Measurements from ENCODE around the gene SMDT1. TPM values are rescaled to one million over a fixed set of nuclear protein-coding genes. Genes with fewer than 3 reads are reported as not detected.

Gene SMDT1, protein sequence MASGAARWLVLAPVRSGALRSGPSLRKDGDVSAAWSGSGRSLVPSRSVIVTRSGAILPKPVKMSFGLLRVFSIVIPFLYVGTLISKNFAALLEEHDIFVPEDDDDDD
- total RNA-seq, result 5.5 and 10.5 TPM in 2 replicates

DNA sequence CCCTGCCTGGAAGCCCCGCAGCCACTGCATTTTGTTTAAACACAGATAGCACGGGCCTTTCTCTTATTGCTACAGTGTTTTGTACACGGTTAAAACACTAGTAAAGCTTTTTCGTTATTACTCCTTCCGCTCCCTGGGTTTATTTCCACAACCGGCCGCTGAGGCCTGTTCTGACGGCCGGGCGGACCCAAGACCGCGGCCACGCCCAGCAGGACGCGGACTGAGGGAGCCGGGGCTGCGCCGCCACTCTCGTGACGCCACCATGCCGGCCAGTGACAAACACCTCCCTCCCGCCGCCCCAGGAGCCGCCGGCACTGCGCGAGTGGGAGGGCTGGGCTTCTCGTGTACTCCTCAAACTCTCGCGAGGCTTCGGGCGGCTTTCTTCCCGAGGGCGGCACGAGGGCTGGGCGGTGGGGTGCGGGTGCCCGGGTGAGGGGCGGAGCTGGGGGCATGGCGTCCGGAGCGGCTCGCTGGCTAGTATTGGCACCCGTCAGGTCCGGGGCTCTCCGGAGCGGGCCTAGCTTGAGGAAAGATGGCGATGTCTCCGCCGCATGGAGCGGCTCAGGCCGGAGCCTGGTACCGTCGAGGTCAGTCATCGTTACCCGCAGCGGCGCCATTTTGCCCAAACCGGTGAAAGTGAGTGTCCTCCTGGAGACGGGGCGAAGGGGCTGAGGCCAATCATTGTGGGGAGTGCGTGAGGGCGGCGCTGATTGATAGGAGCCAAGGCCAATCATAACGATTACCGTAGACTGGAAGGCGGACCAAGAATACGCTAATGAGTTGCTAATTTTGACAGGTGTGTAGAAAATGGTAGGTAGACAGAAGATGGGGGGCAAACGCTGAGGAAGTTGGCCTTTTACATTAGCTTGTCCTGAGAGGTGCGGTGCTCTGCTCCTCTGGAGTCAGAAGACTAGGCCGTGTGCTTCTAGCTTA is at the start of gene SMDT1:
Gene SMDT1, plus strand, starts transcription at position 382 of the 933 bp plus-strand sequence. Its CDS starts 69 bp downstream, at position 451.

DNA sequence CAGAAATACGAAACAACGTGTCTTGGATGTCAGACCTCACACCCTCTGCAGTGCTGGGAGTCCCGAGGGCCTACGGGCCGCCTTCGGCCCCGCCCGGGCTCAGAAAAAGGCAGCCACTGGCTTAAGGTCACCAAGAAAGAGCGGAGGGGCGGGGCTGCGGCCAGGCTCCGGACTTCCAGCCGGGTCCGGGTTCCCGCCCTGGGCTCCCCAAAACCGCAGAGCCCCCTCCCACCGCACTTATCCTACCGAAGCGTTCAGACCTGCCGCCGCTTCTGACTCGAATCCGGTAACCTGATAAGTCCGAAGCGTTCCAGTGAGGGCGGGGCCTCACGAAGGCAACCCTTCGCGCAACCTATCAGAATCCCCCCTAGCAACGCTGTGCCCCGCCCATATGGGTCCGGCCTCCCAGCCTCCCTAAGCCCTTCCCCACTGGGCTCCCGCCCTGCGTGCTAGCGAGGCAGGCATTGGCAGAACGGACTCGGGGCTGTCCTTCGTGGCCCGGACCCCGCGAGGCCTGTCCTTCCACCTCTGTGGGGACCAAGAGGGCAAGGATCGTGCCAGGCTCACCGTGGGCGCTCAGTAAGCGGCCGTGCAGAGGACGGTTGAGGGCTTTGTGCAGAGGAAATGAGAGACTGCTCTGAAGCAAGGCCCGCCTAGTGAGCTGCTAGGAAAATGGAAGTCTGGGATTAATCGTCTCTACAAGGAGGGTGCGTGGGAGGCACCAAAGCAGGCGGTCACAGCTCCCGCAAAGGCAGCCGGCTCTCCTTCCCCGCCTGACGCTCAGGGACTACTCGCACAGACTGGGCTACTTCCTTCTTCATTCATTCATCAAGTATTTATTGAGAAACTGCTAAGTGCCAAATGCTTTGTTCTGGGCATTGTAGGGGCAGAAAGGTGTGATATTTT is 8.7 kb upstream of the SMDT1 start, which contains the start of gene NAGA:
Gene NAGA, minus strand, starts transcription at position 296 of the 906 bp plus-strand sequence. CDS start 515 bp downstream, outside the sequence.

DNA sequence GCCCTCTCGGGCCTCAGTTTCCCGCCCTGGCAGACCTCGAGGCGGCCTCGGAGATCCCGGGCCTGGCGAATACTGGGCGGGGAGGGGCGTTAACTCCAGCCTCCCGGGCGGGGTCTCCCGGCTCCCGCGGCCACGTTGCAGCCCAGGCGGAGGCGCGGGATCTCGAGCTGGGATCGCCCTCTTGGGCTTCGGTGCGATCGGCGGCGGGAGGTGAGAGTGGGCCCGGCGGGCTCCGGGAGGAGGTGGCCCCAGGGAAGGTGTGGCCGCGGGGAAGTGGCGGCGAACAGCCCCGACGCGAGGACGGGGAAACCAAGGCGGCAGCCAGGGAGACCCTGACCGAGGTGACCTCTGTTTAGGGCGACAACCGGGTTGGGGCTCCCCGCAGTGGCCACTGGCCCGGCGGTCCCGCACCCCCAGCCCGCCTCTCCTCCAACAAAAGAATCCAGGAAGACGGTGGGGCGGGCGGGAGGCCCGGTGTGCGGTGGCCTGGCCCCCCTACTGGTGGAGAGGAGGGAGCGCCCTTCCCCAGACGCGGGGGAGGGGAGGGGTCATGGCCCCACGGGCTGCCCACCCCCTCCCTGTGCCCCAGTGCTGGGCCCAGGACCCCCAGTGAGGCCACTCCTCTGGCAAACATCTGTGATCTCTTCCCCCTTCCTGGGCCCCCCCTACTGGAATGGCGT is 5.2 kb upstream of the SMDT1 start, which contains the start of gene PHETA2:
Gene PHETA2, plus strand, starts transcription at position 117 of the 680 bp plus-strand sequence. CDS start 3,046 bp downstream, outside the sequence.

DNA sequence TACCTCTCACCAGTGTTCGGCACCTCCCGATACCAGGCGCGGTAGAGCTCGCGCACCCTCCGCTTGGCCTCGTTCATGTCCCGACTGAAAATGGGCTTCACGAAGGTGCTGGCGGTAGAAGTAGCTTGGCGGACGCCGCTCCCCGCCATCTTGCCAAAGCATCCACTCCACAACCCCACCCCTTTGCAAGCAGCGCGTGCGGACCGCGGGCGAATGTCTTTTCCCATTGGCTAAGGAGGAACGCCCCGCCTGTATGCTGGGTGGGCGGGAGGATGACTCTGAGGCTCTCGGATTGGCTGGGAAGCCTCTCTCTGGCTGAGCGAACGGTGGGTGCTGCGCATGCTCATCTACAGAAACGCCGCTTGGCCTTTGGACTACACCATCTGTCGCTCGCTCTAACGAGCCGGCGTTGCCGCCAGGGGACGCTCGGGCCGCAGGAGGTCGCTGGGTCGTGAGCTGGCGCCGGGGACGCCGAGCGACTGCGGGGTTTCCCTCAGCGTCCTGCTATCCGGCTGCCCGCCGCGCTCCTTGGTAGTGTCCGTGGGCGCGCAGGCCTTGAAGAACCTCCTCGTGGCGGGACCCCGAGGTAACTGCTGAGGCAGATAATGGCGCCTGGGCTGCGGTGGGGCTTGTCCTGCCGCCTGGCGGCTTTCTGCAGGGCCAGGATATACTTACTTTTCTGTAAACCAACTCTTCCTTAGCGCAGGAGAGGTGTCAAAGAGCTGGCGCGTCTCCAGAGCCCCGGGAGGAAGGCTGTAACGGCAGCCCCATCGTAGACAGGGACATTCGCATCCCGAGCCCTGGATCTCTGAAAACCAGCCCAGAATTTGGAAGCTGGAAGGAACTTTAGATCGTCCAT is 11.3 kb downstream of the SMDT1 start, which contains the start of gene NDUFA6:
Gene NDUFA6, minus strand, starts transcription at position 177 of the 859 bp plus-strand sequence. Its CDS starts 28 bp downstream, at position 149.

GRCh38 chr22:42130639-42131431 is 51.3 kb downstream of the SMDT1 start, which contains the start of gene CYP2D6:
Gene CYP2D6 (minus strand): TSS chr22:42130810. CDS start chr22:42130791, 19 bp downstream.

Other genes with a start within 250 kb of the SMDT1 start
- gene SREBF2, start 246.6 kb upstream of the SMDT1 start, total RNA-seq, result 82.1 and 123 TPM in 2 replicates
- not detected in 2 replicates for gene SHISA8, start 164.6 kb upstream of the SMDT1 start, total RNA-seq
- gene TNFRSF13C, start 152.9 kb upstream of the SMDT1 start, total RNA-seq, result not detected in 2 replicates
- gene CENPM, start 132.5 kb upstream of the SMDT1 start, total RNA-seq, result 3.9 and 6.8 TPM in 2 replicates
- gene SEPTIN3, start 110.3 kb upstream of the SMDT1 start, total RNA-seq, result 0.07 and 0.30 TPM in 2 replicates
- gene WBP2NL, start 80.9 kb upstream of the SMDT1 start, total RNA-seq, result 0.52 and 0.73 TPM in 2 replicates
- gene NAGA, start 8.9 kb upstream of the SMDT1 start, total RNA-seq, result 51.0 and 56.8 TPM in 2 replicates
- 27.2 and 30.9 TPM in 2 replicates for gene PHETA2, start 5.5 kb upstream of the SMDT1 start, total RNA-seq
- gene NDUFA6, start 11.1 kb downstream of the SMDT1 start, total RNA-seq, result 33.6 and 33.8 TPM in 2 replicates
- 0.20 and 0.43 TPM in 2 replicates for gene CYP2D6, start 51.1 kb downstream of the SMDT1 start, total RNA-seq
- 22.4 and 25.4 TPM in 2 replicates for gene TCF20, start 191.0 kb downstream of the SMDT1 start, total RNA-seq